SK-N-SH (cell line): Measurements from ENCODE around the gene SPDL1. TPM values are rescaled to one million over a fixed set of nuclear protein-coding genes. Genes with fewer than 3 reads are reported as not detected.

Experiments used
- CTCF ChIA-PET: fragments of 300-600, 350-600 bp; formaldehyde crosslinking; extraction: SDS; loops from one replicate; lab custom pipeline; 2021; lab: Yijun Ruan, JAX
- POLR2A ChIA-PET: fragments of 350-600 bp; sonication (Branson Sonifier 250); formaldehyde crosslinking; extraction: SDS; loops from one replicate; lab custom pipeline; 2020; ENCODE audit warnings: antibody characterized with exemption, inconsistent platforms; lab: Yijun Ruan, JAX
- DNase-seq: peaks from one replicate; pipeline ENCODE4 v3.0.0; 2012
- H2AFZ ChIP-seq: fragments of 200-600 bp; sonication (generic); 2 replicates; pipeline ENCODE4 v1.8.1; 2016; ENCODE audit warnings: antibody characterized with exemption, mild to moderate bottlenecking, low read depth
- H3F3A ChIP-seq: fragments of 200-600 bp; sonication (generic); replicated peaks from 2 replicates; pipeline ENCODE3; 2016; ENCODE audit warnings: antibody characterized with exemption, mild to moderate bottlenecking; ENCODE audit not compliant: insufficient read depth
- H3K27ac ChIP-seq, 2 experiments: fragments of 200-500 bp in 1 of 2; fragments of 200-600 bp in 1 of 2; sonication (Bioruptor generic) in 1 of 2; sonication (generic), shearing (Covaris generic) in 1 of 2; 2 replicates each; pipeline versions ENCODE4 v1.5.1 to v1.6.1; 2014 to 2016; ENCODE audit warnings: low read depth in 2 of 2, inconsistent platforms in 1 of 2, low read length in 1 of 2, mild to moderate bottlenecking in 1 of 2, mixed read lengths in 1 of 2
- H3K27me3 ChIP-seq: fragments of 200-600 bp; sonication (generic), shearing (Covaris generic); 2 replicates; pipeline ENCODE4 v1.6.1; 2016; ENCODE audit warnings: mixed run types; ENCODE audit not compliant: insufficient read depth
- H3K36me3 ChIP-seq, 2 experiments: fragments of 200-500 bp in 1 of 2; fragments of 200-600 bp in 1 of 2; sonication (Bioruptor generic) in 1 of 2; sonication (generic) in 1 of 2; replicated peaks in 1 of 2; 2 replicates each; pipeline versions ENCODE3 to v1.5.1; 2014 to 2016; ENCODE audit warnings: low read length in 1 of 2, mild to moderate bottlenecking in 1 of 2; ENCODE audit not compliant: insufficient read depth in 2 of 2, control insufficient read depth in 1 of 2
- H3K4me1 ChIP-seq, 2 experiments: fragments of 200-500 bp in 1 of 2; fragments of 200-600 bp in 1 of 2; sonication (Bioruptor generic) in 1 of 2; sonication (generic), shearing (Covaris generic) in 1 of 2; 2 replicates each; pipeline versions ENCODE4 v1.5.1 to v1.6.1; 2014 to 2016; ENCODE audit warnings: low read depth in 1 of 2, low read length in 1 of 2, mixed run types in 1 of 2; ENCODE audit not compliant: insufficient read depth in 2 of 2, control insufficient read depth in 1 of 2
- H3K4me2 ChIP-seq: fragments of 200-600 bp; sonication (generic), shearing (Covaris generic); 2 replicates; pipeline ENCODE4 v1.6.1; 2017; ENCODE audit warnings: mixed run types
- H3K4me3 ChIP-seq, 2 experiments: fragments of 200-500 bp in 1 of 2; fragments of 200-600 bp in 1 of 2; sonication (Bioruptor generic) in 1 of 2; sonication (generic), shearing (Covaris generic) in 1 of 2; 2 replicates each; pipeline versions ENCODE4 v1.5.1 to v1.8.1; 2014 to 2016; ENCODE audit warnings: low read depth in 2 of 2, inconsistent platforms in 1 of 2, low read length in 1 of 2, mild to moderate bottlenecking in 1 of 2, mixed read lengths in 1 of 2, moderate library complexity in 1 of 2
- H3K79me2 ChIP-seq: fragments of 200-600 bp; sonication (generic); 2 replicates; pipeline ENCODE4 v1.8.1; 2017; ENCODE audit warnings: mild to moderate bottlenecking; ENCODE audit not compliant: insufficient read depth
- H3K9ac ChIP-seq: fragments of 200-600 bp; sonication (generic); 2 replicates; pipeline ENCODE4 v1.6.1; 2017; ENCODE audit warnings: mixed run types
- H3K9me2 ChIP-seq: fragments of 200-600 bp; sonication (generic); 2 replicates; pipeline ENCODE4 v1.6.1; 2017; ENCODE audit warnings: mixed run types
- H3K9me3 ChIP-seq: fragments of 200-600 bp; sonication (generic); 2 replicates; pipeline ENCODE4 v1.6.1; 2017; ENCODE audit warnings: mixed run types, mild to moderate bottlenecking, moderate library complexity
- H4K20me1 ChIP-seq: fragments of 200-600 bp; sonication (generic); 2 replicates; pipeline ENCODE4 v1.6.1; 2017; ENCODE audit warnings: mild to moderate bottlenecking, mixed run types; ENCODE audit not compliant: insufficient read depth
- CHD2 ChIP-seq: fragments of 150-350 bp; IDR thresholded peaks from 2 replicates; pipeline ENCODE4 v1.6.1; 2018; ENCODE audit warnings: low read length; ENCODE audit not compliant: partially characterized antibody
- EP300 ChIP-seq, 2 experiments: IDR thresholded peaks; 2 replicates each; pipeline versions ENCODE4 v1.4.0 to v1.6.1; 2012; ENCODE audit warnings: borderline replicate concordance in 1 of 2, low read depth in 1 of 2, low read length in 1 of 2
- EZH2phosphoT487 ChIP-seq: fragments of 200-600 bp; sonication (generic); IDR thresholded peaks from 2 replicates; pipeline ENCODE4 v1.6.1; 2017; ENCODE audit warnings: low read depth, mixed run types, mild to moderate bottlenecking, antibody characterized with exemption, moderate library complexity, borderline replicate concordance
- FOSL2 ChIP-seq: IDR thresholded peaks from 2 replicates; pipeline ENCODE4 v1.4.0; 2012; ENCODE audit warnings: low read depth, mild to moderate bottlenecking, moderate library complexity, borderline replicate concordance
- FOXM1 ChIP-seq: IDR thresholded peaks from 2 replicates; pipeline ENCODE4 v1.4.0; 2012; ENCODE audit warnings: low read depth, mild to moderate bottlenecking
- IRF3 ChIP-seq: fragments of 150-350 bp; IDR thresholded peaks from 2 replicates; pipeline ENCODE4 v1.6.1; 2016; ENCODE audit warnings: mild to moderate bottlenecking, low read depth, low read length
- MAX ChIP-seq: IDR thresholded peaks from 2 replicates; pipeline ENCODE4 v1.4.0; 2012; ENCODE audit warnings: low read depth
- MEF2A ChIP-seq: IDR thresholded peaks from 2 replicates; pipeline ENCODE4 v1.4.0; 2012; ENCODE audit warnings: low read depth, borderline replicate concordance
- MXI1 ChIP-seq: IDR thresholded peaks from 2 replicates; pipeline ENCODE4 v1.6.1; 2012; ENCODE audit warnings: mild to moderate bottlenecking, low read depth, low read length, improper control_type of control experiment
- NFIC ChIP-seq: IDR thresholded peaks from 2 replicates; pipeline ENCODE4 v1.4.0; 2012; ENCODE audit warnings: borderline replicate concordance
- PBX3 ChIP-seq: IDR thresholded peaks from 2 replicates; pipeline ENCODE4; 2012
- POLR2AphosphoS5 ChIP-seq: IDR thresholded peaks from 2 replicates; pipeline ENCODE4 v1.6.1; 2012; ENCODE audit warnings: low read depth, low read length
- RAD21 ChIP-seq: IDR thresholded peaks from 2 replicates; pipeline ENCODE4 v1.6.1; 2012; ENCODE audit warnings: mild to moderate bottlenecking, low read length
- REST ChIP-seq: IDR thresholded peaks from 2 replicates; pipeline ENCODE4 v1.6.1; 2012; ENCODE audit warnings: mild to moderate bottlenecking, low read depth, low read length, moderate library complexity
- RFX5 ChIP-seq: IDR thresholded peaks from 2 replicates; pipeline ENCODE4 v1.6.1; 2012; ENCODE audit warnings: mild to moderate bottlenecking, improper control_type of control experiment, low read length
- SIN3A ChIP-seq: IDR thresholded peaks from 2 replicates; pipeline ENCODE4 v1.6.1; 2012; ENCODE audit warnings: low read depth, mild to moderate bottlenecking, low read length, moderate library complexity, borderline replicate concordance
- TAF1 ChIP-seq: IDR thresholded peaks from 2 replicates; pipeline ENCODE4 v1.6.1; 2012; ENCODE audit warnings: low read depth, mild to moderate bottlenecking, low read length, moderate library complexity, borderline replicate concordance
- TEAD4 ChIP-seq: IDR thresholded peaks from 2 replicates; pipeline ENCODE4 v1.4.0; 2012; ENCODE audit warnings: mild to moderate bottlenecking, borderline replicate concordance; ENCODE audit not compliant: insufficient read depth
- ZBTB33 ChIP-seq: IDR thresholded peaks from 2 replicates; pipeline ENCODE4 v1.4.0; 2012; ENCODE audit warnings: low read depth, borderline replicate concordance
- WGBS: methylation state at CpG from one replicate; pipeline ENCODE4 v1.1.6; 2017; ENCODE audit warnings: low lambda C conversion rate; 5-methylcytosine and 5-hydroxymethylcytosine counted together
- polyA plus RNA-seq, 3 experiments: library from polyadenylated mRNA; depleted of rRNA; stranded (reverse); fragments of >200 nt; gene quantifications; 2 replicates each; pipeline ENCODE4 v1.2.3, GENCODE V29; 2012

SPDL1 gene
- polyA plus RNA-seq, 1 of the 3 experiments (the other 2 are of a cell fraction): 45.1 TPM

- no peaks in the 10 kb centered on the region for H3K4me1 ChIP-seq
- no peaks in the 10 kb centered on the region for H4K20me1 ChIP-seq
- H3K9me2 ChIP-seq: no peaks in the 10 kb centered on the region
- 90% methylated on average over 3 of the region's 3 CpGs for WGBS
- no peaks in the 10 kb centered on the region for H3K79me2 ChIP-seq
- peaks cover 26% of the 10 kb centered on the region for H3F3A ChIP-seq
- no peak overlapping the region for H3K4me2 ChIP-seq
- no peak for TF ChIP-seq POLR2AphosphoS5
- no peak for TF ChIP-seq MAX
- TF ChIP-seq EZH2phosphoT487: no peak
- TF ChIP-seq MXI1: no peak
- no peak for TF ChIP-seq FOXM1
- no peak for TF ChIP-seq CHD2
- TF ChIP-seq TEAD4: no peak
- TF ChIP-seq FOSL2: no peak
- TF ChIP-seq PBX3: no peak
- no peak for TF ChIP-seq REST
- no peak for TF ChIP-seq RFX5
- no peak for TF ChIP-seq NFIC
- no peak for TF ChIP-seq IRF3
- TF ChIP-seq MEF2A: no peak
- TF ChIP-seq EP300 (IDR thresholded peaks at IDR 0.05; ENCODE audit: borderline replicate concordance in 1 of 2, low read depth in 1 of 2, low read length in 1 of 2): no peak
- TF ChIP-seq SIN3A: no peak
- TF ChIP-seq RAD21: no peak
- no peak for TF ChIP-seq TAF1
- no peak for TF ChIP-seq ZBTB33
- TF ChIP-seq, all 33 proteins: peak for 0
- DNase-seq: no peak
- no peaks in the 10 kb centered on the region for H3K27me3 ChIP-seq
- peaks cover 9 to 15% of the 10 kb centered on the region in 2 experiments for H3K36me3 ChIP-seq
- no peak overlapping the region for H3K9ac ChIP-seq
- H3K27ac ChIP-seq: no peak overlapping the region
- no peak overlapping the region for H2AFZ ChIP-seq
- no peak overlapping the region for H3K4me3 ChIP-seq
- ChIA-PET CTCF (no interaction called here), POLR2A (no interaction called here)
- H3K9me3 ChIP-seq: peaks cover 32% of the 10 kb centered on the region
These were observed 26.1 kb downstream of the SPDL1 start for GRCh38 chr5:169609716-169610115.
